Measurements from ENCODE around the gene GATC.

GATC gene

GRCh38 chr12:120455302-120455701 lies 9.1 kb downstream of the GATC start:
- no peak overlapping the region for H3K27ac ChIP-seq (ENCODE audit: insufficient read depth, low read length, poor library complexity, severe bottlenecking)
- DNase-seq, result no peak
- peaks cover 30% of the 10 kb centered on the region for H3K36me3 ChIP-seq (ENCODE audit: control insufficient read depth, insufficient read depth, low read length)
- H3K9me3 ChIP-seq (ENCODE audit: control insufficient read depth, low read length), result no peaks in the 10 kb centered on the region
- H3K4me1 ChIP-seq (ENCODE audit: control insufficient read depth, insufficient read depth, low read length, poor library complexity, severe bottlenecking), result no peaks in the 10 kb centered on the region
- no peaks in the 10 kb centered on the region for H3K27me3 ChIP-seq (replicated peaks; ENCODE audit: control insufficient read depth, insufficient read depth, low read length, poor library complexity, severe bottlenecking)
- no peak overlapping the region for H3K4me3 ChIP-seq (ENCODE audit: insufficient read depth, low read depth, low read length, poor library complexity, severe bottlenecking)

GRCh38 chr12:120457133-120457532 lies 10.9 kb downstream of the GATC start:
- Histone ChIP-seq H3K27me3 (replicated peaks; ENCODE audit: control insufficient read depth, insufficient read depth, low read length, poor library complexity, severe bottlenecking) (no peaks in the 10 kb centered on the region), H3K4me3 (ENCODE audit: insufficient read depth, low read depth, low read length, poor library complexity, severe bottlenecking) (no peak overlapping the region), H3K27ac (ENCODE audit: insufficient read depth, low read length, poor library complexity, severe bottlenecking) (no peak overlapping the region), H3K9me3 (ENCODE audit: control insufficient read depth, low read length) (no peaks in the 10 kb centered on the region), H3K36me3 (ENCODE audit: control insufficient read depth, insufficient read depth, low read length) (peaks cover 45% of the 10 kb centered on the region), H3K4me1 (ENCODE audit: control insufficient read depth, insufficient read depth, low read length, poor library complexity, severe bottlenecking) (no peaks in the 10 kb centered on the region)
- DNase-seq, result no peak

GRCh38 chr12:120460157-120460556 lies 13.9 kb downstream of the GATC start:
- H3K4me1 ChIP-seq (ENCODE audit: control insufficient read depth, insufficient read depth, low read length, poor library complexity, severe bottlenecking), result no peaks in the 10 kb centered on the region
- H3K4me3 ChIP-seq (ENCODE audit: insufficient read depth, low read depth, low read length, poor library complexity, severe bottlenecking), result no peak overlapping the region
- H3K36me3 ChIP-seq (ENCODE audit: control insufficient read depth, insufficient read depth, low read length), result peaks cover 68% of the 10 kb centered on the region
- no peaks in the 10 kb centered on the region for H3K27me3 ChIP-seq (replicated peaks; ENCODE audit: control insufficient read depth, insufficient read depth, low read length, poor library complexity, severe bottlenecking)
- H3K9me3 ChIP-seq (ENCODE audit: control insufficient read depth, low read length), result no peaks in the 10 kb centered on the region
- no peak overlapping the region for H3K27ac ChIP-seq (ENCODE audit: insufficient read depth, low read length, poor library complexity, severe bottlenecking)
- no peak for DNase-seq

- Histone ChIP-seq H3K9me3 (ENCODE audit: control insufficient read depth, low read length) (no peaks in the 10 kb centered on the region), H3K27ac (ENCODE audit: insufficient read depth, low read length, poor library complexity, severe bottlenecking) (no peak overlapping the region), H3K27me3 (replicated peaks; ENCODE audit: control insufficient read depth, insufficient read depth, low read length, poor library complexity, severe bottlenecking) (no peaks in the 10 kb centered on the region), H3K36me3 (ENCODE audit: control insufficient read depth, insufficient read depth, low read length) (peaks cover 72% of the 10 kb centered on the region), H3K4me1 (ENCODE audit: control insufficient read depth, insufficient read depth, low read length, poor library complexity, severe bottlenecking) (no peaks in the 10 kb centered on the region), H3K4me3 (ENCODE audit: insufficient read depth, low read depth, low read length, poor library complexity, severe bottlenecking) (no peak overlapping the region)
- DNase-seq, result no peak
Observed at GRCh38 chr12:120462099-120462640, 15.9 kb downstream of the GATC start.

GRCh38 chr12:120463712-120464111 lies 17.5 kb downstream of the GATC start:
- no peak overlapping the region for H3K27ac ChIP-seq (ENCODE audit: insufficient read depth, low read length, poor library complexity, severe bottlenecking)
- no peak overlapping the region for H3K4me3 ChIP-seq (ENCODE audit: insufficient read depth, low read depth, low read length, poor library complexity, severe bottlenecking)
- H3K36me3 ChIP-seq (ENCODE audit: control insufficient read depth, insufficient read depth, low read length), result peaks cover 62% of the 10 kb centered on the region

GRCh38 chr12:120465756-120466155 lies 19.5 kb downstream of the GATC start:
- Histone ChIP-seq H3K36me3 (ENCODE audit: control insufficient read depth, insufficient read depth, low read length) (peaks cover 46% of the 10 kb centered on the region), H3K27ac (ENCODE audit: insufficient read depth, low read length, poor library complexity, severe bottlenecking) (no peak overlapping the region)
- DNase-seq, result no peak

More at GRCh38 chr12:120463712-120464111, 17.5 kb downstream of the GATC start:
- no peaks in the 10 kb centered on the region for H3K27me3 ChIP-seq (replicated peaks; ENCODE audit: control insufficient read depth, insufficient read depth, low read length, poor library complexity, severe bottlenecking)
- DNase-seq, result no peak
- no peaks in the 10 kb centered on the region for H3K9me3 ChIP-seq (ENCODE audit: control insufficient read depth, low read length)
- H3K4me1 ChIP-seq (ENCODE audit: control insufficient read depth, insufficient read depth, low read length, poor library complexity, severe bottlenecking), result peaks cover 12% of the 10 kb centered on the region

GRCh38 chr12:120466560-120467315 lies 20.5 kb downstream of the GATC start:
- DNase-seq, result no peak
- peak overlapping the region; percentile 7 for H3K27ac ChIP-seq (ENCODE audit: insufficient read depth, low read length, poor library complexity, severe bottlenecking)
- H3K36me3 ChIP-seq (ENCODE audit: control insufficient read depth, insufficient read depth, low read length), result peaks cover 38% of the 10 kb centered on the region

More at GRCh38 chr12:120465756-120466155, 19.5 kb downstream of the GATC start:
- Histone ChIP-seq H3K4me1 (ENCODE audit: control insufficient read depth, insufficient read depth, low read length, poor library complexity, severe bottlenecking) (peaks cover 20% of the 10 kb centered on the region), H3K27me3 (replicated peaks; ENCODE audit: control insufficient read depth, insufficient read depth, low read length, poor library complexity, severe bottlenecking) (no peaks in the 10 kb centered on the region), H3K9me3 (ENCODE audit: control insufficient read depth, low read length) (no peaks in the 10 kb centered on the region), H3K4me3 (ENCODE audit: insufficient read depth, low read depth, low read length, poor library complexity, severe bottlenecking) (no peak overlapping the region)

GRCh38 chr12:120467439-120467838 lies 21.2 kb downstream of the GATC start:
- Histone ChIP-seq H3K4me1 (ENCODE audit: control insufficient read depth, insufficient read depth, low read length, poor library complexity, severe bottlenecking) (peaks cover 20% of the 10 kb centered on the region), H3K9me3 (ENCODE audit: control insufficient read depth, low read length) (no peaks in the 10 kb centered on the region), H3K36me3 (ENCODE audit: control insufficient read depth, insufficient read depth, low read length) (peaks cover 32% of the 10 kb centered on the region), H3K4me3 (ENCODE audit: insufficient read depth, low read depth, low read length, poor library complexity, severe bottlenecking) (no peak overlapping the region), H3K27ac (ENCODE audit: insufficient read depth, low read length, poor library complexity, severe bottlenecking) (no peak overlapping the region), H3K27me3 (replicated peaks; ENCODE audit: control insufficient read depth, insufficient read depth, low read length, poor library complexity, severe bottlenecking) (no peaks in the 10 kb centered on the region)
- no peak for DNase-seq

More at GRCh38 chr12:120466560-120467315, 20.5 kb downstream of the GATC start:
- no peak overlapping the region for H3K4me3 ChIP-seq (ENCODE audit: insufficient read depth, low read depth, low read length, poor library complexity, severe bottlenecking)
- H3K4me1 ChIP-seq (ENCODE audit: control insufficient read depth, insufficient read depth, low read length, poor library complexity, severe bottlenecking), result peaks cover 20% of the 10 kb centered on the region
- no peaks in the 10 kb centered on the region for H3K9me3 ChIP-seq (ENCODE audit: control insufficient read depth, low read length)
- H3K27me3 ChIP-seq (replicated peaks; ENCODE audit: control insufficient read depth, insufficient read depth, low read length, poor library complexity, severe bottlenecking), result no peaks in the 10 kb centered on the region

GRCh38 chr12:120468325-120468820 lies 22.1 kb downstream of the GATC start:
- Histone ChIP-seq H3K4me1 (ENCODE audit: control insufficient read depth, insufficient read depth, low read length, poor library complexity, severe bottlenecking) (peaks cover 20% of the 10 kb centered on the region), H3K9me3 (ENCODE audit: control insufficient read depth, low read length) (no peaks in the 10 kb centered on the region), H3K4me3 (ENCODE audit: insufficient read depth, low read depth, low read length, poor library complexity, severe bottlenecking) (peak overlapping the region; percentile 76), H3K27ac (ENCODE audit: insufficient read depth, low read length, poor library complexity, severe bottlenecking) (peak overlapping the region; percentile 83), H3K27me3 (replicated peaks; ENCODE audit: control insufficient read depth, insufficient read depth, low read length, poor library complexity, severe bottlenecking) (no peaks in the 10 kb centered on the region), H3K36me3 (ENCODE audit: control insufficient read depth, insufficient read depth, low read length) (peaks cover 24% of the 10 kb centered on the region)
- no peak for DNase-seq

GRCh38 chr12:120468821-120469449 lies 22.7 kb downstream of the GATC start:
- no peak for DNase-seq
- peak overlapping the region; percentile 76 for H3K4me3 ChIP-seq (ENCODE audit: insufficient read depth, low read depth, low read length, poor library complexity, severe bottlenecking)
- H3K9me3 ChIP-seq (ENCODE audit: control insufficient read depth, low read length), result no peaks in the 10 kb centered on the region
- H3K36me3 ChIP-seq (ENCODE audit: control insufficient read depth, insufficient read depth, low read length), result peaks cover 18% of the 10 kb centered on the region
- H3K27ac ChIP-seq (ENCODE audit: insufficient read depth, low read length, poor library complexity, severe bottlenecking), result peak overlapping the region; percentile 83
- no peaks in the 10 kb centered on the region for H3K27me3 ChIP-seq (replicated peaks; ENCODE audit: control insufficient read depth, insufficient read depth, low read length, poor library complexity, severe bottlenecking)
- H3K4me1 ChIP-seq (ENCODE audit: control insufficient read depth, insufficient read depth, low read length, poor library complexity, severe bottlenecking), result peaks cover 20% of the 10 kb centered on the region
